Stimulated activated CD8-positive, alpha-beta memory T cell treated with anti-CD3 and anti-CD28 coated beads, Interleukin-2, amount 100 ng/mL, for 48 hours (primary cell): Measurements from ENCODE around the gene NACC2.
"Not testable (repeated sequence)": the region's sequence is repeated elsewhere in the genome, so short reads cannot be mapped to it uniquely, and the experiment has no call there.

ENCODE experiments used
- DNase-seq, 2 donors: peaks; one replicate each; pipeline ENCODE4 v3.0.0-alpha.2; 2020; ENCODE audit warnings: low read depth in 2 of 2

The NACC2 gene

DNA sequence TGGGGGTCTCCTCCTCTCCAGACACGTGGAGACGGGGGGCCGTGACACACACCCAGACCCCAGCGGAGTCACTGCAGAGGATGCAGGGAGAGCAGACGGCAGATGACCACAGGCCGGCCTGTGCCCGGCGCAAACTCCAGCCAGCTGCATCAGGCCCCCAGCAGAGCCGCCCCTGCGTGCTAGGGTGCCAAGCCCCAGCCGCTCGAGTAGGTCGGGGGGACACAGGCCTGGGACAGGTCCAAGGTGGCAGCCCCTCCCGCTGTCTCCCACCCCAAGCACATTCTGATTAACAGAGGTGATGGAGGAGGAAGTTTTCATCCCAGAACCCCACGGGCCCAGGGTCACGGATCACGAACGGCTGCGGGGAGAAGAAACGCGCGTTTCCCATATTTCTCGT, 14.4 kb downstream of the NACC2 start:
- no peak for DNase-seq

DNA sequence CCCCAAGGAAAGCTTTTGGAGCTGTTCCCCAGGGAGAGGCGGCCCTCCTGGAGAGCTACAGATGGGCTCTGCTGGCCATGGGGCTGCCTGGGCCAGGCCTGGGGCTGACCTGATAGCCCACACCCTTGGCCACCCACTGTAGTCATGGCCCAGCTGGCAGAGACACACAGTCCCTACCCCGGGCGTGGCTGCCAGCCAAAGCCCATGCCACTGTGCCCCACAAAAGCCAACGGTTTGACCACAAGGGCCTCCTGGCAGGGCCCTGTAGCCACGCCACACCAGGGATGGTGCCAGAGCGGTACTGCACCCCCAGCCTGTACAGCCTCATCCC, 15.2 kb downstream of the NACC2 start:
- DNase-seq, result no peak

- no peak for DNase-seq
These were observed 15.7 kb downstream of the NACC2 start for GRCh38 chr9:136079211-136079915.

GRCh38 chr9:136078498-136079011, 16.5 kb downstream of the NACC2 start:
- DNase-seq, result no peak

GRCh38 chr9:136078024-136078423, 17.1 kb downstream of the NACC2 start:
- no peak for DNase-seq

DNA sequence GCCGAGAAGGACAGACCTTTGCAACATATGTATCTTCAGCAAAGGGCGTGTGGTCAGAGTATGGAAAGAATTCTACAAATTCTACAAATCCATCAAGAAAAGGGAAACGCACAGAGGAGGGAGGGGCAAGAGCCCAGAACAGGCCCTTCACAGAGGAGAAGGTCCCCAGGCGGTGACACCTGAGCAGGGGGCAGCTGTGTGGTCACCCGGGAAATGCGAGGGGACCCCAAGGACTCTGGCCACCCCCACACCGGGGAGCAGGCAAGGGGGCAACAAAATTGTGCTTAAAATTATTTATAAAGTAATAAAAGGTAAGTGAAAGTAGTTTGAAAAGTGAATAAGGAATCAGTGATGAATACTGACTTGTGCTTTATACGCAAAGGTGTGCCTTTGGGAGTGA, 17.6 kb downstream of the NACC2 start:
- no peak for DNase-seq

- no peak for DNase-seq
These were observed 19.0 kb downstream of the NACC2 start for GRCh38 chr9:136075881-136076678.

- DNase-seq, result no peak
These were observed 19.8 kb downstream of the NACC2 start for GRCh38 chr9:136075134-136075841.

- DNase-seq, result no peak
These were observed 20.4 kb downstream of the NACC2 start for GRCh38 chr9:136074706-136075105.

DNA sequence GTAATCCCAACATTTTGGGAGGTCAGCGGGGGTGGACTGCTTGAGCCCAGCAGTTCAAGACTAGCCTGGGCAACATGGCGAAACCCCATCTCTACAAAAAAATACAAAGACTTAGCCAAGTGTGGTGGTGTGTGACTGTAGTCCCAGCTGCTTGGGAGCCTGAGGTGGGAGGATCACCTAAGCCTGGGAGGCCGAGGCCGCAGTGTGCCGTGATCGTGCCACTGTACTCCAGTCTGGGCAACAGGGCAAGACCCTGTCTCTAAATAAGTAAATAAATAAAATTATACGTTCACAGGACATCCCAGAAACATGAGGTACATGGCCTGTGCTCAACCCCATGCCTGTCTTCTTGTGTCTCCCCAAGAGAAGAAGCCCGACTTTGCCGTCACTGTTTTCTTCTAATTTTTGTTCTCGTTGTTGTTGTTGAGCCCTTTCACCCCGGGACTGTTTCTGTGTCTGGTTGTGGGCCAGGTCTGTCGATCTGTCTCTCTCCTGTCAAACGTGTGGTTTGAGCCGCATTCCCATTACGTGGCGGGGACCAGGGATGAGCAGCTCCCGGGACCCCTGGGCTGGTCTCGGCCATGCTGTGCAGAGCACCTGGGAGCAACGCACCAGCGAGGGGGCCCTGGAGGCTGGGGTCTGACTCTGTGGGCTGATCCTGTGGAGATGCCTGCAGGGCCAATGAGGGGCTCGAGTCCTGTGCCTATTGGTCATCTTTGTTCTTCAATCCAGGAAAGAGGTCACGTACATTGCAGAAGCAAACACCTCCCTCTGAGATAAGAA, 32.2 kb downstream of the NACC2 start:
- no peak for DNase-seq

DNA sequence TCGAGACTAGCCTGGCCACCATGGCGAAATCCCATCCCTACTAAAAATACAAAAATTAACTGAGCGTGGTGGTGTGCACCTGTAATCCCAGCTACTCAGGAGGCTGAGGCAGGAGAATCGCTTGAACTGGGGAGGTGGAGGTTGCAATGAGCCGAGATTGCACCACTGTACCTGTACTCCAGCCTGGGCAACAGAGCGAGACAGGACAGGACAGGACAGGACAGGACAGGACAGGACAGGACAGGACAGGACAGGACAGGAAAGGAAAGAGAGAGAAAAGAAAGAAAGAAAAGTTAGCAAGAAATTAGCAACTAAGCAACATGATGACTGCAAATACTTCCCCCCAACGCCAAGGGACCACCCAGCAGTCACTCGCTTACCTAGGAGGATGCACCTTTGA, 33.2 kb downstream of the NACC2 start:
- not testable (repeated sequence) for DNase-seq

DNA sequence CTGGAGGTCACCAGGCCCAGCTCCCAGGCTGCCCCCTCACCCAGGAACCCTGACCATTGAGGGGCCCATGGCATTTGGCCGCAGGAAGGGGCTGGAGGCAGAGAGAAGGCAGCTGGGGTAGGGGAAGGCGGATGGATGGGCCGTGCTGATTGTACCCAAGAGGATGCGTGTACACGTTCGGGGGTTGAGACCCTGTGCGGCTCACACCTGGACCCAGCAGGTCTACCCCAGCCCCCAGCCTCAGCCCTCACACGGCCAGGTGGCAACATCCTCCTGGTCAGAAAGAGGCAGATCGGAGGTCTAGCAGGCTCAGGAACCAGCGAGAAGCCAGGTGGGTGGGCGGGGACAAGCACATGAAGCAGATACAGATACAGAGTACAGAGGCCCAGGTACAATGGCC, 33.7 kb downstream of the NACC2 start:
- DNase-seq, result no peak

GRCh38 chr9:136060671-136061371, 34.3 kb downstream of the NACC2 start:
- no peak for DNase-seq

- DNase-seq, result no peak
These were observed 35.0 kb downstream of the NACC2 start for GRCh38 chr9:136059851-136060670.

DNA sequence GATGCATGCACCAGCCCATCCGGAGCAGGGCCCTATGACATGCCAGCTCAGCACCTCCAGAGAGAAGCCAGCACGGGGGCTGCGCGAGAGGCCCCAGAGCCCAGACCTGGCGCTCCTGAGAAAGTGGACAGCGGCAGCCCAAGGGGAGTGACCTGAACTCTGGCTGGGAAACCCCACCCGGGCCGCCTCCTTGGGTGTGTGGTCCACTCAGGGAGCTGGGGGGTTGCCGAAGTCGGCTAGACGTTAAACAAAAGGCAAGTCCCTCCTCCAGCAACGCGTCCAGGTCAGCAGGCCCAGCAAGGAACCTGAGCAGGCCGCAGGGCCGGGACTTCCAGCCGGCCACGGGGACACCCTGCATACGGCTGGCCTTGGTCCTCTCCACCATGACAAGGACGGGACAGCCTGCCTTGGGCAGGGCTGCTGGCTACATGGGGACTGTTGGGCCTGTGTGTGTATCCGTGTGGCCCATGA, 35.7 kb downstream of the NACC2 start:
- DNase-seq, result no peak

GRCh38 chr9:136058801-136059302, 36.2 kb downstream of the NACC2 start:
- no peak for DNase-seq

DNA sequence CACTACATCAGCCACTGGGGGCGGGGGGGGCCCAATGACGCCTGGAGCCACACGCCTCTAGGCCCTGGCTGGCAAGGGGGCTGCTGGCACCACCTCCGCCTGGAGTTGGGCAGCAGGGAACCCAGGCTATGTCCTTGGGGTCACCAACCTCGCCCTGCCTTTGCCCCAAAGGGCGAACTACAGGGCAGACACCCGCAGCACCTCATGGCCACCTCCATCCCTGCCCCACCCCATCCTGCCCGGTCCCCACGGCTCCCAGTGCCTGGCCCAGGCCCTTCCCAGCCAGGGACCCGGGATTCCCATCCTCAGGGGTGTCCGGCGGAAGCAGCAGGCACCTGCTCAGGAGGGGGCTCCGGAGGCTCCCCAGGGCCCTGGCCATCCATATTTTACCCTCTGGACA, 37.0 kb downstream of the NACC2 start:
- DNase-seq, result no peak

DNA sequence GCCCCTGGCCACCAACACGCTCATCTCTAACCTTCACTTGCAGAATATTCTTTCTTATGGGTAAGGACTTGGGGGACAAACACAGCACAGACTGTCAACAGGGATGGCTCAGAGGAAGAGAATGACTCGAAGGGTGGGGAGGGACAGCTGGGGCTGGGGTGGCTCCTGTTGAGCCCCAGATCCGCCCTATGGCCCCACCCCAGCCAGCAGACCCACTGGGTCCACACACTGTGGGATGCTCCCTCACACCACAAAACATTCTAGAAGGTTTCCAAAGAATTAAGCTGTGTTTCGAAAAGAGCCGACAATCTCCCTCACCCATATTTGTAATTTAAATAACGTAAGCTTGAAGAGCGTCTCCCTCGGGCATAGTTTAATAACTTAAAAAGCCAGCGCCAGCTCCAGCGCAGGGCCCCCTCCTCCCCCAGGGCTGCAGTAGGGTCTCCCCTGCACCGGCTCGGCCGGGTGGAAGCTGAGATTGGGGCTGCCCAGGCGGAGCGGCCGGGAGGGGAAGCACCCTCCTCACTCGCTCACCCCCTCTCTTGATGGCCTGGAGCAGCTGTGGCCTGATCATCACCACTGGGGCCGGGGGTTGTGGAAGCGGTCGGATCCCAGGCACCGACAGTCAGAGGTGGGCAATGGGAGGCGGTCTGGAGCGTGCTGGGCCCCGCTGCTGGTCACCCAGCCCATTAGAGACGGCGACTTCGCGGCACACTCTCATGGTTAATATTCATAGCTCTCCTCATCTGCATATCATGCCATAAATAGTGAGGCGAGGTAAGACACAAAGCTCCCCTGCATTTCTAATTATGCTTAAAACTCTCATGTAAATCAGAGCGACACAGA, 37.6 kb downstream of the NACC2 start:
- no peak for DNase-seq
